NK-92 (cell line): ENCODE measurements around the gene BOC.

Experiments used
- DNase-seq: peaks from one replicate; lab custom pipeline; 2025; ENCODE audit not compliant: unreplicated experiment; lab: John Stamatoyannopoulos, UW

BOC gene

DNA sequence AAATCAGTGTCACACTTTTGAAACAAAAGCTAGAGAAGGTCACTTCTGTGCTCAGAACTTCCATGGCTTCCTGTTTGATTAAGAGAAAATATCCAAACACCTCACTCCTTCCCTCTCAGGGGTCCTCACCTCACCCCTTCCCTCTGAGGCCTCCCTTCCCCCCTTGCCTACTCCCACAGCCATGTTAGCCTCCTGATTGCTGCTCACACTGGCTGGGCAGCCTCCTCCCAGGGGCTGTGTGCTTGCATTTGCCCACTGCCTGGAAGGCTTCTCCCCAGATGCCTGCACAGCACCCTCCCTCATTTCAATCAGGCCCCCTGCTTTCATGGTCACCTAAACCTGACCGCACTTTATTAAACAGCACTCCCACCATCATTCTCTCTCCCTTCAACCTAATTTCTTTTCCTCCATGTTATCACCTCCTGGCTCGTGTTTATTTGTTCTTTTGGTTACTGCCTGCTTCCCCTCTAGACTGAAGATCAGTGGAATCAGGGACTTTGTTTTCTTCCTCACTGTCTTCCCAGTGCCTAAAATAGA lies 10.4 kb downstream of the BOC start:
- no peak for DNase-seq

DNA sequence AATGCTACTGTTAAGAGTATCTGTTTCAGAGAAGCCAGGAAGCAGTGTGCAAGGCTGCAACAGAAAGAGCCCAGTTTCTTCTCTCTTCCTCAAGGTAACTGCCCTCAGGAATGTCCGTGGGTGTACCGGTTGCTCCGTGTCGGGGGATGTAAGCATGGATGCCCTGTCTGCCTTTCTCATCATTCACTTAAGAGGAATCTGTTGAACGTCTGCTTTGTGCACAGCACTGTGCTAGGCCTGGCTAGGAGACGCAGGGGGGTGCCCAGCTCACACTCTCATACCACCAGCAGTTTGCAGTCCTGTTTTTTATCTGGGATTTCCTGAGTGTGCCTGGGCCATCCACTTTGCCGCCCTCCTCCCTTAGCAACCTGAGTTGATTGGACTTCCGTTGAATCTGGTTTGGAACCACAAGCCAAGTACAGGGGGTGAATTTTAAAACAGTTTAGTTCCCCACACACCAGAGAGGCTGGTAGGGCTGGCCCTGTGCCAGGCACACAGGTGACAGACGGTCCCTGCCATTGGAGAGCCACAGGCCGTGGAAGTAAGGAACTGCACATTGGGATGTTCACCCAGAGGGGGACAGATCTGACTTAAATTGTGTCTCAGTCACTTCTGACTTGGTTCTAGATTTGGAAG lies 11.2 kb downstream of the BOC start:
- no peak for DNase-seq

DNA sequence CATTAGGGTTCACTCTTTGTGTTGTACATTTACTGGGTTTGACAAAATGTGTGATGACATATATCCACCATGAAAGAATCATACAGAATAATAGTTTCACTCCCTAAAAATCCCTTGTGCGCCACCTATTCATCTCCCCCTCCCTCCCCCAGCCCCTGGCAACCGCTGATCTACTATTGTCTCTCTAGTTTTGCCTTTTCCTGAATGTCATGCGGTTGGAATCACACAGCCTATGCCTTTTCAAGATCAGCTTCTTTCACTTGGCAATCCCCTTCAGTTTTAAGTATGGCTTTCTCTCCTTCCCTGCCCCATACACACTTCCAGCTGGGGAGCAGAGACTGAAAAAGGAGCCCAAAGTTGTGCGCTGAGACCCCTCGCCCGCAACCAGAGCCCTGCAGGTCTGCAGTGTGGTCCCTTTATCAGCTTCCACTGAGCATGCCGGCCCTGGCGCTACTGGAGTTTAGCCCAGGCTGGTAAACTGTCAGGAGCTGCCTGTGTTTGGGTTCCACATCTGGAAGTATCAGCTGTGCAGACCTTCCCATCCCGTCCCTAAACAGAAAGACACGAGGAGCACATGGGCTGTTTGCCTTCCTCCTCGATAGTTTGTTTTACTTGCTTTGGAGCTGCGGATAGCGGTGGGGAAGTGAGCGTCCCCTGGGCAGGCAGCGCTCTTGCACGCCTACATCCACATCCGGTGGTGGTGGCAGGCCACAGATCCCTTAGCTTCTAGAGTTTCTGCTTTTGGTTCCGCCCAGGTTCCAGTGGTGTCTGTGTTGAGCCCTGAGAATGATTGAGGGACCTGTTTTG lies 12.3 kb downstream of the BOC start:
- DNase-seq, result no peak

DNA sequence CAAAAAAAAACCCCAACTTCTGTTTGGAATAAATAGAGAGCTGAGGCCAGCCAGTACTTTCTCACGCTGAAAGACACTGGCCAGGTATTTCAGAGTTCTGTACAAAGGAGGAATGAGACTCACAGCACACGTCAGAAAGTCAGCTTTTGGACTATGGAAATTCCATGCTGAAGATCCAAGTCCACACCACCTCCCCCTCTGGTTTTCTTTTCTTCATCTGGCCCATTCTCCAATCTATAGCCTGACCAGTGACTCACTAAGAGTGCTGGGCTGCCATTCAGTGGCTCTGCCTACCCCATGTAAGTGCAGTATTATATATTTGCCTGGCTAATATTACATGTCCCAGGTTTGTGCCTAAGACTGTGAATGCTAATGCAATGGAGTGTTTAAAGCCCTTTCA lies 13.9 kb downstream of the BOC start:
- no peak for DNase-seq

DNA sequence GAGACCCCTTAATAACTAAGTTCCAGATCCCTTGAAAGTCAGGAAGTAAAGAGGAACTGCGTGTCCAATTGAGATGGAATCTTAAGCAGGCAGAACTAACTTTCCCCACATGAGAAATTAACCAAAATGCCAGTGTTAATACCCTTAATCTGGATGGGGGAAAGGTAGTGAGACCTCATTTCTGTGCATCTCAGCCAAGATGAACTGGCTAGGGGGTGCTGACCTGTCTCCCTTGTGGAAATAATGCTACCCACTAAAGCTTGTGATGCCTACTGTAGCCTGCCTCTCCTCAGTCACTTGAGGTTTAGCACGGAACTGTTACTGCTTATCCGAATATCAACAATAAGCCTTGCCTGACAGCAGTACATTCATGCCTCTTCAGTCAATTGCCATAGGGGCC lies 15.1 kb downstream of the BOC start:
- DNase-seq, result no peak

DNA sequence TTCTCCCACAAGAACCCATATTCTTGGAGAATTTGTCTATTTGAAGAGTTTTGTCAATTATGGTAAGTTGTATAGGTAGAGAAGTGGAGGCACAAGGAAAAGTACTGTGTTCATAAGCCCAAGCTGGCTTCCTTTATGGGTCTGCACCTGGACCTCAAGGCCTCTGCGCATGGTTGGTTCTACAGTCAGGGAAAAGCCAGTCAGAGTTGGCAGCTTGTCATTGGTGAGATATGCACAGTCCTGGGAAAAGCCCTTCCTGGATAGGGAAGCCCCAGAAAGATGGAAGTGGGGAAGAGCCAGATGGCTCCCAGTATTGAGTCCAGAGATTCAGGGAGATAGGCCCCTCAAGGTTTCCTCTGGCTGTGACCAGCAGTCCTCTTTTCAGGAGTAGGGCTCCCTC lies 15.8 kb downstream of the BOC start:
- DNase-seq, result no peak

DNA sequence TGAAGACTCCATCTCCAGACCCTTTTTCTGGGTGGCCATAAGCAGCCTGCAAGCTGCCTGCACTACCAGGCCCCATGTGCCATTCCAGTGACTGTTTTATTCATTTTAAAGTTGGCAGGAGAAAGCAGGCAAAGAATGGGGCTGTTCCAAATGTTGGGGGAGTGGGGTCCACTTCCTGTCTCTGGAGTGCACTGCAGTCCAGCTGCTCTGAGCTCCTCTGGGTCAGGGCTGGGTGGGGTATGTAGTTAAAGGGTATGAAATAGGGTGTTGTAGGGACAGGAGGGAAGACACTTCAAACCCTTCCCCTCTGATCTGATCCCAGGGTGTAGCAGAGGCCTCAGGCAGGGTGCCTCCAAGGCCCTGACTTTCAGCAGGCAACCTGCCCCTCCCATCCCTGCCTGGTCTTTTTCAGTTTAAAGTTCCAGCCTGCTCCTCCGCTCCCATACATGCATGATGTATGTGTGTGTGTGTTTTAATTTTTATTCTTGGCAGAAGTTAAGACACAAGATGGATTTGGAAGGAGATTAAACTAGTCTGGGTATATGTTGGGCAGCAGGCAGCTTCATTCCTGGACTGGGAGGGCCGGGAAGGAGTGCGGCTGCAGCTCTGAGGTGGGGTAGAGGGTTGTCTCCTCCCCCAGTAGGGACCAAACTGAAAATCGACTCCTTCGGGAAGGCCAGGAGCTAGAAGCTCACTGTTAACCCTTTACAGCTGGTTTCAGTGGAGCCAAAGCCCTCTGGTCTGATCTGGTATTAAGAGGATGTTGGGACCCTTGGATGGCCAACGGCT lies 17.3 kb downstream of the BOC start:
- DNase-seq, result no peak

DNA sequence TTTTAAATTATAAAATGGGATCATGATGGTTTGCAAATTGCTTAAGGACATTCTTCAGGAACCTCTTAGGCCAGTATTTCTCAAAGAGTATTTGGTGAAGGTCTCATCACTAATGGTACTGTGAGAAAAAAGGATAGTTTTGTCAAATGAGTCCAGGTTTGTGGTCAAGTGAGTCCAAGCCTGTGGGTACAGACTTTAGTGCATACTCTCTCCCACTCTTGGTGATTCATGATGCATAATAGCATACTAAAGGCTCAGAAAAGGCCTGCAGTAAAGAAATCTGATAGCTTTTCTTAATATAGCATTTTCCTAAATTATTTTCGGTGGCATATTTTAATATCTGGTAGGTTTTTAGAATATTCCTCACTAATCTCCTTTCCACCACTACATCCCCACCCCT lies 20.0 kb downstream of the BOC start:
- DNase-seq, result no peak

DNA sequence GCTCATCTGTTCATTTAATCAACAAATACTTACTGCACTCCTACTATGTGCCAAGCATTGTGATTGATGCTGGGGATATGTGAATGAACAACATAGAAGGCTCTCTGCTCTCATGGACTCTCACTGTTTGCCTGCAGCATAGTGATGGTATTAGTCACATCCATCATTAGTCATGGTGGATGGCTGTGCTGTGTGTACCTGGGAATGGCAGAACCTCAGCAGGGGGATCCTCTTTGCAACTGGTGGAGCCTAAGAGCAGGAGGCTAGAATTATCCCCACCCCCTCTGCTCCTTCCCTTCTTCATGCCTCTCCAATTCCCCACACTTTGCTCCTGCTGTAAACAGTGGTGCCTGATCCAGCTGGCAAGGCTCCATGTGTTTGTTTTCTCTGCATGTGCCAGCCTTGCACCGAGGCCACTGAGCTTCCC lies 20.5 kb downstream of the BOC start:
- DNase-seq, result no peak

DNA sequence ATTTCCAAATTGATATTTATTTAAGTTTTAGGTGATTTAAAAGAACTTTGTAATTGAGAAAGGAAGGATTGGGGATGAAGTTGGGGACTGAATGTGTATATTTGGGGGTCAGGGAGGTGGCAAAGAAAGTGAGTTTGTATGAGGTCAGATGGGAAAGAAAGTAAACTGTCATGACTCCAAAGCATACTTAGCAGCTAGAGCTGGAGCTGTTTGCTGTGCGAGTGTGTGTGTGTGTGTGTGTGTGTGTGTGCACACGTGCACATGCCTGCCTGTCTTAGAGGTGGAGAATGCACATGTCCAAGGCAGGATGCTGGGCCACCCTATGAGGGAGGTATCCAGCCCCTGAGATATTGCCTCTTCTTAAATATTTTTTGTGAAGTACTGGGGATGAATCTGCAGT lies 21.0 kb downstream of the BOC start:
- DNase-seq, result no peak

DNA sequence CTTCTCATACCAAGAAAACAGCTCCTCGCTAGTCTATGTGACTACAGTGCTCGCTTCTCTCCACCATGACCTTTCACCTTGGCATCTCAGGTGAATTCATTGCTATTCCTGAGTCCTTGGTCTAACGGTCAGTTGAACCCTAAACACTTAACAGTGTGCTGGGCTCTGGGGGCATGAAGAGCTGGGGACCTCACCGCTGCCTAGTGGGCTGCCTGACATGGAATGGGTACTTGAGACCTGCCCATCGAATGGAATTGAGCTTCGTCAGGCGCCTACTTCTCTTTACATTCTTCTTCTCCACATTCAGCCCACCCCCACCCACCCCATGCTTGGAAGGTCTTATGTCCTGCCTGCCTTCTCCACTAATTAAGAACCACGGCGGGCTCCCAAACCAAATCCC lies 22.1 kb downstream of the BOC start:
- no peak for DNase-seq

DNA sequence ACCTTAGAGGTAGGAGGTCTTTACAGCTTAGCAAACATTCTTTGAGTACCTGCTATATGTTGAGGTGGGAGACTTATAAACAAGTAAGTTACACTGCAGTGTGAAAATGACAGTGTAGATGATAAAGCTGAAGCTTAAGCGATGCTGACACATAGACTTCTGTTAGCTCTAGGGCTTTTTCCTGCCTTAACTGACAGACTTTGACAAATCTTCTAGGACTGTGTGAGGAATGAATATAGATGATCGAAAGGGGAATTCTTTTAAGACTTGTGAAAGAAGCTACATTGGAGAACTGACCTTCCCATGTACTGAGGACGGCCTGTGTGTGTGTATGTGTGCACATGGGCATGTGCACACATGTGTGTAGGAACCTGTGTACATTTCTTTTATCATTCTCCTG lies 22.7 kb downstream of the BOC start:
- DNase-seq, result no peak

DNA sequence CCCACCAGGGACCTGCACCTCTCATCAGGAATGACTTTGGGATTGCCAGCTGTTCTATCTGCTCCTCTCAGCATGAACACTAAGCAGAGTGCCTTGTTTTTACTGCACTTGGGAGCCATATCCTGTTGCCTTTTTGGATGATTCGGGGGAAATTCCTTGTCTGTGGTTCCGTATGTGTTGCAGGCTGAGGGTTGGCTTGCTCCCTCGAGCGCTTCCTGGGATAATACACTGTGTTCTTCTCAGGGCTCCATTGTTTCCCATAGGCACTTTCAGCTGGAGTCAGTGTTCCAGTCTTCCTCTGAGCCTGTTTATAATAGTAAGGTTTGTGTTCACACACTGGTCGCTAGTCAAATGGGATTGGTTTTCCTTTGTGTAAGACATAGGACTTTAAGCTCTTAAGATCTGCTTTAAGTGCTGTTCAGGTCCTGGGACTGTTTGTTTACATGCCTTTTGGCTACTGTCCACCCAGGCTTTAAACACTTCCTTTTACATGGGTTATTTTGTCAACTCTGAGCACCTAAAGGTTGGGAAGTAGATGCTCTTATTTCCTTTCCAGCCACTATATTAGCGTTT lies 23.4 kb downstream of the BOC start:
- no peak for DNase-seq

DNA sequence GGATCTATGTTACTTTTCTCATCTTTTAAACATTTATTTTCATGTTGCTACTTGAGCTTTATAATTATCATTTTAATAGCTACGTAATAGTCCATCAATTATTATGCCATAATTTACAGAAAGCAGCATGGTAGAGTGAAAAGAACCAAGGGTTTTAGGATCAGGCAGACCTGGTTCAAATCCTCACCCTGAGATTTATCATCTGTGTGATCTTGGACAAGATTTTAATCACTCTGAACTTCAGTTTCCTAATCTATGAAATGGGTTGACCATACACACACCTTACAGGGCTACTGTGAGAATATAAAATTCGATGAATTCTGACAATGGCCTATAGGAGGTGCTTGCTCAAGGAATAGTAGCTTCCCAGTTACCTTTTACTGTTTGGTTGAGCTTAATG lies 27.1 kb downstream of the BOC start:
- no peak for DNase-seq

DNA sequence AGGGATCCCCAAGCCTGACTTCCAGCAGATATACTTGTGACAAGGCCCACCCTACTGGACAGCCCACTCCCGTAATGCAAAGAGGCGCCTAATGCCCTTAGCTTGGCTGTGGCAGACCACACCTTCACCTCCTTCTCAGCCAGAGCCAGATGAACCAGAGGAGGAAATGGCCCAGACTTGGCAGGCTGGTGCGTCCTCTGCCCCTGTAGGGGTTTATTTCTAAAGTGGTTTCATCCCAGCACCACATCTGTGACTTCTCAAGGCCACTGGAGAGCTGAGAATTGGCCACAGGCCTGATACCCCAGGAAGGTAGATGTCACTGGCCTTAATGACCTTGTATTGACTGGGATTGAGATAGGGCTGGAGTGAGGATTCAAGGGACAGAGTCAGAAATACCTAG lies 29.5 kb downstream of the BOC start:
- DNase-seq, result no peak

DNA sequence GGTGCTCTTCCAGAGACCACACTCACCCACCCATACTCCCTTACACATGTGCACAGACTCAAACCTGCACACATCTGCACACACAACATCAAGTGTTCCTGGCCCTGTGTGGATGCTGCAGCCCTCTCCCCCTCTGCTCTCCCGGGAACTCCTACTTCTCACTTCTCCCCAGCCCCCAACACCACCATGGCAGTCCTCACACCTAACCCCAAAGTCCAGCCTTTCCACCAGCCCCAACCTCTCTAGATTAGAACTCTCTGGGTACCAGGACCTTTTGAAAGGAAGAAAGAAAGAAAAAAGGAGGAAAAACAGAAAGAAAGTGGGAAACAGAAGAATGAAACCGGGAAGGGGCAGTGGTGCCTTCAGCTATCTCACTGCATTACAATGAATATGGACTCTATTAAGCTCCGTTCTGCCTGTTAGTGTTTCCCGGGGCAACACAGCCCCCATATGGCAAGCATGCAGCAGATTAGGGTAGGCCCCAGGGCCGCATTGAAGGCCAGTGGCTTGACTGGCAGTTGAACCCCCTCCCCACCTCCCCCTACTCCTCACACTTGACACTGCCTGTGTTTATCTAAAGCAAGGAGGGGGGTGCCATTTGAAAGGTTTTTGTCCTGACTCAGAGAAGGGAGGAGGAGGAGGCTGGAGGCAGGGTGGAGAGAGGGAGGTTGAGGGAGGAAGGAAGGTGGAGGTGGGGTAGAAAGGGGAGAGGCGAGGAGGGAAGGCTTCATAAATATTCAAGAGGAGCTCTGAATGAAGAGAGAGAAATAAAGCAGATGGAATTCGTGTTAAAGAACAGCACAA lies 30.1 kb downstream of the BOC start:
- DNase-seq, result no peak

DNA sequence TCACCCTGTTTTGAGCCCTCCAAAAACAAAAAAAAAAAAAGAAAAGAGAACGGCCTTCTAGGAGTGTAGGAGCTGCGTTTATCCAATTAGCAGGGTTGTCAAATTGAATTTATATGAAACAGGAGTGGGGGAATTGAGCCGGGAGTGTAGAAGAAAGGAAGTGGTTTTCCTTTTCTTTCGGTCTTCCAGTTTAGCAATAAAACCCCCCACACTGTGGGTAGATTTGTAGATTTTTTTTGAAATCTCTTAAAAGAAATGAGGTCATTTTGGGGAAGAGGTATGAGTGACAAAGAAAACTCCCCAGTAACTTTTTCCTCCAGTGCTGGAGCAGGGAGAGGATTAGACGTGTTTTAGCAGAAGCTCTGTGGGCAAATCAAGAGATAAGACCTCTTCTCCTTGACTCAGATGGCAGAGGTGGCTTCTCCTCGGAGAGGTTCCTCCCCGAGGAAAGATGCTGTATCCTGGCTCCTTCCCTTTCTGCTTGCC lies 30.8 kb downstream of the BOC start:
- DNase-seq, result no peak

DNA sequence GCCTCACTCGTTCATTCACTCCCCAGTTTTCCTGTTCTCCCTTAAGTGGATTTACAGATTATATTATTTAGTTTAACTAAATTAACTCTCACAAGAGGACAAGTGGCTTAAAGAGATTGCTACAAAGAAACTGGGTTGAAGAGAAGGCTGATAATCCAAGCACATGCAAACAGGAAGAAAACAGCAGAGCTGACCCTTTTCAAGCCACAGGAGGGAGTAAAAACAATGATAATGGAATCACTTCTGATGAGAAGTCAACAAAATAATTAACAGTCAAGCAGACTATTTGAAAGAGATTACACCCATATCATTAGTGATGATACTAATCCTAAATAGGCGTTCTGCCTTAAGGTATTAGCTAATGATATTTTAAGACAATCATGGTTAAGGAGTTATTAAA lies 31.7 kb downstream of the BOC start:
- DNase-seq, result no peak

DNA sequence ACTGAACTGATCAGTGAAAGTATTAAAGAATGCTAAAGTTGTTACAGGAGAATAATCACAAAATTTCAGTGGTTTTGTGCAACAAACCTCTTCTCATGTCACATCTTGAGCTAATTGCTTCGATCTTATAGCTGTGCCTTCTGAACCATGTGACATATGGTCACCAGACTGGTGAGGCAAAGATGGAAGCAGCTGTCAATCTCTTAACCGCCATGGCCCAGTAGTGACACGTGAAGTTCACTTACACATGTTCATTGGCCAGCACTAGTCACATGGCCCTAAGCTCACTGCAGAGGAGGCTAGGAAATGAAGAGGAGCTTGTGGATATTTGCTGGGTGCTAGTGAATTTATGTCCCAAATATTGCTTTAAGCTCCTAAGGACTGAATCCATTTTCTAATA lies 32.5 kb downstream of the BOC start:
- no peak for DNase-seq

DNA sequence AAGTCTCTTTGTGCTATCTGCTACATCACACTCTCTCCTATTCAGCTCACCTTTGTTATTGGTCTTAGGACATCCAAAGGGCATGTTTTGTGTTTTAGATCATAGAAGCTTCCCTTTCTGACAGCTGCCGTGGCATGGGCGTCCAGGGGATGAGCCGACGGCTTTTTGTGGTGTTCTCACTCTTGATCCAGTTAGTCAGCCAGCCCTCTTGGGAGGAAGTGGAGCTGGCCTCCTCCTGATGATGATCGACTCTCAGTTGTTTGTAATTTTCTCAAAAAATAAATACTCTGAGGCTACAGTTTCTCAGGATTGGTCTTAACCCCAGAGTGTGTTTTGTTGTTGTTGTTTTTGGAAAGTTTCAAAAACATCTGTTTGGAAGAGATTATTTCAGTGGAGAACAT lies 34.4 kb downstream of the BOC start:
- DNase-seq, result no peak

DNA sequence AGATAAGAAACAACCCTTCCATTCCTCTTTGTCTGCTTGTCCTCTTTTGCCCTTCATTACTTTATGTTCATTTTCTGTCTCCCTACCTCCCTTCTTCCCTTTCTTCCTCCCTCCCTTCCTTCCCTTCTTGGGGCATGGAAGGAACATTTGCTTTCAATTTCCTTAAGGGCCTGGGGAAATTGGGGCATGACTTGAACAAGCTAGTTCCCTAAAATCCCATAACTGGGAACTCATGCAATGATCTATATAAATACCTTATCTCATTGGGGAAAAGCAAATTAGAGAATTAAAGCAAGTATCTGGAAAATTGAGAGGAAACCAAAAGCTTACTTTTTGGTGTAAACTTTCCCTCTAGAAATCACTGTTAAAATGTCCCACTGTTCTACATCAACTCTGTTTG lies 35.7 kb downstream of the BOC start:
- no peak for DNase-seq
